ENCODE measurements around the gene DCTN2.

DCTN2 gene

GRCh38 chr12:57541717-57542116 is 5.3 kb downstream of the DCTN2 start:
- DNase-seq (ENCODE audit: low read depth): no peak
- no peak for TF ChIP-seq CTCF (IDR thresholded peaks at IDR 0.05; ENCODE audit: control insufficient read depth, extremely low read depth, insufficient read depth)
- no peak overlapping the region for H3K4me3 ChIP-seq (ENCODE audit: low read depth, low read length)

GRCh38 chr12:57541001-57541400 is 6.0 kb downstream of the DCTN2 start:
- no peak for DNase-seq (ENCODE audit: low read depth)
- no peak overlapping the region for H3K4me3 ChIP-seq (ENCODE audit: low read depth, low read length)
- no peak for TF ChIP-seq CTCF (IDR thresholded peaks at IDR 0.05; ENCODE audit: control insufficient read depth, extremely low read depth, insufficient read depth)

- no peak for TF ChIP-seq CTCF (IDR thresholded peaks at IDR 0.05; ENCODE audit: control insufficient read depth, extremely low read depth, insufficient read depth)
- no peak overlapping the region for H3K4me3 ChIP-seq (ENCODE audit: low read depth, low read length)
- no peak for DNase-seq (ENCODE audit: low read depth)
These were observed 7.7 kb downstream of the DCTN2 start for GRCh38 chr12:57539134-57539768.

GRCh38 chr12:57536597-57536942 is 10.4 kb downstream of the DCTN2 start:
- no peak overlapping the region for H3K4me3 ChIP-seq (ENCODE audit: low read depth, low read length)
- no peak for DNase-seq (ENCODE audit: low read depth)
- TF ChIP-seq CTCF (IDR thresholded peaks at IDR 0.05; ENCODE audit: control insufficient read depth, extremely low read depth, insufficient read depth): no peak

- peak; percentile 76 for DNase-seq (ENCODE audit: low read depth)
- no peak for TF ChIP-seq CTCF (IDR thresholded peaks at IDR 0.05; ENCODE audit: control insufficient read depth, extremely low read depth, insufficient read depth)
- no peak overlapping the region for H3K4me3 ChIP-seq (ENCODE audit: low read depth, low read length)
These were observed 11.0 kb downstream of the DCTN2 start for GRCh38 chr12:57535764-57536596.

- no peak overlapping the region for H3K4me3 ChIP-seq (ENCODE audit: low read depth, low read length)
These were observed 11.9 kb downstream of the DCTN2 start for GRCh38 chr12:57534991-57535543.

More at GRCh38 chr12:57534991-57535543, 11.9 kb downstream of the DCTN2 start:
- TF ChIP-seq CTCF (IDR thresholded peaks at IDR 0.05; ENCODE audit: control insufficient read depth, extremely low read depth, insufficient read depth): no peak
- DNase-seq (ENCODE audit: low read depth): peak; percentile 54

Measured in LNCaP clone FGC (cell line).